HepG2 (cell line): Measurements from ENCODE around the gene OSBP. TPM values are rescaled to one million over a fixed set of nuclear protein-coding genes. Genes with fewer than 3 reads are reported as not detected.
A peak's percentile ranks its signal among the peaks of the same experiment; 100 is the strongest.

Source experiments
- ATF5 ChIP-seq: sonication (generic); formaldehyde crosslinking; IDR thresholded peaks from 2 replicates; pipeline ENCODE4 v1.4.0; 2020; ENCODE audit warnings: mild to moderate bottlenecking, low read depth, missing genetic modification reagents
- ATF7 ChIP-seq, 2 experiments: fragments of 450-650 bp in 1 of 2; sonication (generic) in 1 of 2; formaldehyde crosslinking in 1 of 2; IDR thresholded peaks; 2 replicates each; pipeline versions ENCODE4 v1.4.0 to v1.6.1; 2016 to 2020; ENCODE audit warnings: antibody characterized with exemption in 1 of 2, mild to moderate bottlenecking in 1 of 2, missing genetic modification reagents in 1 of 2
- IKZF4 ChIP-seq: sonication (generic); formaldehyde crosslinking; IDR thresholded peaks from 2 replicates; pipeline ENCODE4 v1.5.1; 2020; ENCODE audit warnings: borderline replicate concordance, mild to moderate bottlenecking, low read depth, missing genetic modification reagents; ENCODE audit errors: not compliant biosample characterization
- JUN ChIP-seq: sonication (generic); formaldehyde crosslinking; IDR thresholded peaks from 2 replicates; pipeline ENCODE4 v1.4.0; 2020; ENCODE audit warnings: mild to moderate bottlenecking, missing genetic modification reagents
- PRPF4 ChIP-seq: fragments of 200-400 bp; formaldehyde crosslinking; IDR thresholded peaks from 2 replicates; pipeline ENCODE4 v1.6.1; 2016; ENCODE audit warnings: low read length, low read depth; ENCODE audit not compliant: poor library complexity, severe bottlenecking
- RBFOX2 ChIP-seq: fragments of 200-400 bp; formaldehyde crosslinking; IDR thresholded peaks from 2 replicates; pipeline ENCODE4 v1.6.1; 2017; ENCODE audit warnings: low read depth, mild to moderate bottlenecking, low read length
- RXRA ChIP-seq: sonication (generic); formaldehyde crosslinking; IDR thresholded peaks from 2 replicates; pipeline ENCODE4 v1.5.1; 2020; ENCODE audit warnings: missing genetic modification reagents
- TFDP2 ChIP-seq: sonication (generic); formaldehyde crosslinking; IDR thresholded peaks from 2 replicates; pipeline ENCODE4 v1.4.0; 2020; ENCODE audit warnings: missing genetic modification reagents
- ZBTB7A ChIP-seq: sonication (generic); formaldehyde crosslinking; IDR thresholded peaks from 2 replicates; pipeline ENCODE4 v1.8.0; 2022; ENCODE audit warnings: mild to moderate bottlenecking, missing genetic modification reagents
- ZFP36 ChIP-seq: fragments of 150-350 bp; IDR thresholded peaks from 2 replicates; pipeline ENCODE4 v1.6.1; 2018; ENCODE audit warnings: borderline replicate concordance, low read length, low read depth; ENCODE audit not compliant: partially characterized antibody
- ZGPAT ChIP-seq: IDR thresholded peaks from 2 replicates; pipeline ENCODE4 v1.6.1; 2016; ENCODE audit warnings: mild to moderate bottlenecking
- ZKSCAN8 ChIP-seq: IDR thresholded peaks from 2 replicates; pipeline ENCODE4 v1.6.1; 2016; ENCODE audit warnings: borderline replicate concordance, missing genetic modification reagents, missing compliant biosample characterization
- ZNF235 ChIP-seq: sonication (generic); formaldehyde crosslinking; IDR thresholded peaks from 2 replicates; pipeline ENCODE4 v1.8.1; 2023; ENCODE audit warnings: mild to moderate bottlenecking, missing genetic modification reagents, borderline replicate concordance
- ZNF260 ChIP-seq: sonication (generic); formaldehyde crosslinking; IDR thresholded peaks from 2 replicates; pipeline ENCODE4 v1.4.0; 2020; ENCODE audit warnings: missing genetic modification reagents, low read depth, mild to moderate bottlenecking, borderline replicate concordance
- ZNF451 ChIP-seq: sonication (generic); formaldehyde crosslinking; IDR thresholded peaks from 2 replicates; pipeline ENCODE4 v1.5.0; 2020; ENCODE audit warnings: mild to moderate bottlenecking, missing genetic modification reagents
- ZNF629 ChIP-seq: sonication (generic); formaldehyde crosslinking; conservative IDR thresholded peaks from 2 replicates; pipeline ENCODE4 v1.5.0; 2020; ENCODE audit warnings: missing genetic modification reagents
- ZNF652 ChIP-seq: IDR thresholded peaks from 2 replicates; pipeline ENCODE4 v1.6.1; 2016; ENCODE audit warnings: low read depth, borderline replicate concordance
- ZNF660 ChIP-seq: sonication (generic); formaldehyde crosslinking; IDR thresholded peaks from 2 replicates; pipeline ENCODE4 v1.5.1; 2020; ENCODE audit warnings: mild to moderate bottlenecking, low read depth, missing genetic modification reagents, borderline replicate concordance
- polyA plus RNA-seq, 8 experiments: library from polyadenylated mRNA; depleted of rRNA in 3 of 8; stranded (reverse) in 7 of 8; unstranded in 1 of 8; fragments of >200 nt; fragmentation: Illumina TruSeq in 4 of 8; extraction: Trizol in 4 of 8; gene quantifications; 2 replicates each; pipeline versions ENCODE4 v1.2.1 to v1.2.3, GENCODE V29; 2011 to 2016; ENCODE audit warnings: low read depth in 4 of 8, missing spikeins in 1 of 8, mixed read lengths in 1 of 8; ENCODE audit not compliant: insufficient read depth in 1 of 8
- total RNA-seq, 5 experiments: library from RNA; depleted of rRNA; stranded (reverse); fragments of >200 nt; fragmentation: Illumina TruSeq; extraction: Trizol; gene quantifications; 2 replicates each; pipeline ENCODE4 v1.2.3, GENCODE V29; 2016; ENCODE audit warnings: low read depth in 1 of 5
- TF ChIP-seq, protein P1 (sequence below): IDR thresholded peaks from 2 replicates; pipeline ENCODE4 v1.6.1; 2016; ENCODE audit warnings: low read depth, missing genetic modification reagents, missing compliant biosample characterization

The OSBP gene
- total and polyA plus RNA-seq, 2 of the 13 experiments (the other 11 are each of a cell fraction or from before 2014, with no cell fraction given): 12.1 to 13.5 TPM

- TF ChIP-seq, protein P1, sequence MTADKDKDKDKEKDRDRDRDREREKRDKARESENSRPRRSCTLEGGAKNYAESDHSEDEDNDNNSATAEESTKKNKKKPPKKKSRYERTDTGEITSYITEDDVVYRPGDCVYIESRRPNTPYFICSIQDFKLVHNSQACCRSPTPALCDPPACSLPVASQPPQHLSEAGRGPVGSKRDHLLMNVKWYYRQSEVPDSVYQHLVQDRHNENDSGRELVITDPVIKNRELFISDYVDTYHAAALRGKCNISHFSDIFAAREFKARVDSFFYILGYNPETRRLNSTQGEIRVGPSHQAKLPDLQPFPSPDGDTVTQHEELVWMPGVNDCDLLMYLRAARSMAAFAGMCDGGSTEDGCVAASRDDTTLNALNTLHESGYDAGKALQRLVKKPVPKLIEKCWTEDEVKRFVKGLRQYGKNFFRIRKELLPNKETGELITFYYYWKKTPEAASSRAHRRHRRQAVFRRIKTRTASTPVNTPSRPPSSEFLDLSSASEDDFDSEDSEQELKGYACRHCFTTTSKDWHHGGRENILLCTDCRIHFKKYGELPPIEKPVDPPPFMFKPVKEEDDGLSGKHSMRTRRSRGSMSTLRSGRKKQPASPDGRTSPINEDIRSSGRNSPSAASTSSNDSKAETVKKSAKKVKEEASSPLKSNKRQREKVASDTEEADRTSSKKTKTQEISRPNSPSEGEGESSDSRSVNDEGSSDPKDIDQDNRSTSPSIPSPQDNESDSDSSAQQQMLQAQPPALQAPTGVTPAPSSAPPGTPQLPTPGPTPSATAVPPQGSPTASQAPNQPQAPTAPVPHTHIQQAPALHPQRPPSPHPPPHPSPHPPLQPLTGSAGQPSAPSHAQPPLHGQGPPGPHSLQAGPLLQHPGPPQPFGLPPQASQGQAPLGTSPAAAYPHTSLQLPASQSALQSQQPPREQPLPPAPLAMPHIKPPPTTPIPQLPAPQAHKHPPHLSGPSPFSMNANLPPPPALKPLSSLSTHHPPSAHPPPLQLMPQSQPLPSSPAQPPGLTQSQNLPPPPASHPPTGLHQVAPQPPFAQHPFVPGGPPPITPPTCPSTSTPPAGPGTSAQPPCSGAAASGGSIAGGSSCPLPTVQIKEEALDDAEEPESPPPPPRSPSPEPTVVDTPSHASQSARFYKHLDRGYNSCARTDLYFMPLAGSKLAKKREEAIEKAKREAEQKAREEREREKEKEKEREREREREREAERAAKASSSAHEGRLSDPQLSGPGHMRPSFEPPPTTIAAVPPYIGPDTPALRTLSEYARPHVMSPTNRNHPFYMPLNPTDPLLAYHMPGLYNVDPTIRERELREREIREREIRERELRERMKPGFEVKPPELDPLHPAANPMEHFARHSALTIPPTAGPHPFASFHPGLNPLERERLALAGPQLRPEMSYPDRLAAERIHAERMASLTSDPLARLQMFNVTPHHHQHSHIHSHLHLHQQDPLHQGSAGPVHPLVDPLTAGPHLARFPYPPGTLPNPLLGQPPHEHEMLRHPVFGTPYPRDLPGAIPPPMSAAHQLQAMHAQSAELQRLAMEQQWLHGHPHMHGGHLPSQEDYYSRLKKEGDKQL: no peak
- TF ChIP-seq ZNF652 (CRISPR knock-in tag) (no peak), PRPF4 (peak; percentile 80), TFDP2 (CRISPR knock-in tag) (peak; percentile 12; the same call in 1 of the 2 replicates), ZFP36 (no peak), ZNF660 (CRISPR knock-in tag) (no peak), RBFOX2 (no peak), ZNF451 (CRISPR knock-in tag) (no peak), ATF5 (CRISPR knock-in tag) (no peak), ZNF235 (no peak), ZBTB7A (CRISPR knock-in tag) (no peak), RXRA (no peak), ZNF629 (CRISPR knock-in tag) (peak; percentile 50; the same call in 1 of the 2 replicates), ATF7 (IDR thresholded peaks at IDR 0.05) (no peak), ATF7 (CRISPR knock-in tag; IDR thresholded peaks at IDR 0.05) (no peak), ZGPAT (CRISPR knock-in tag) (0 out of 2 replicates have a peak, but pooled peaks have one; percentile 45), JUN (CRISPR knock-in tag) (no peak), ZKSCAN8 (no peak), IKZF4 (CRISPR knock-in tag) (no peak), ZNF260 (no peak)
Measured at GRCh38 chr11:59556115-59556916, 59.3 kb downstream of the OSBP start (continued).
